A673 (cell line): Measurements from ENCODE around the gene GAL3ST2.

Source experiments
- CTCF ChIP-seq: fragments of 300-800, 200-600 bp; sonication (generic); conservative IDR thresholded peaks from 2 replicates; pipeline ENCODE4 v1.5.1; 2017; ENCODE audit warnings: low read depth, mild to moderate bottlenecking, antibody characterized with exemption, low read length, moderate library complexity, mixed read lengths
- EZH2 ChIP-seq: fragments of 200-600 bp; sonication (generic); IDR thresholded peaks from 2 replicates; pipeline ENCODE4 v1.6.1; 2017; ENCODE audit warnings: borderline replicate concordance, low read depth, mild to moderate bottlenecking, mixed read lengths, antibody characterized with exemption, low read length; ENCODE audit not compliant: poor library complexity, severe bottlenecking

- TF ChIP-seq EZH2: no peak
- no peak for TF ChIP-seq CTCF
Observed at GRCh38 chr2:241751152-241751551, 25.5 kb upstream of the GAL3ST2 start.
